H1 (cell line): Measurements from ENCODE around the gene MPZL3.

ENCODE experiments used
- EP300 ChIP-seq, 2 experiments: IDR thresholded peaks; 1 replicate in 1 of 2; 2 replicates in 1 of 2; pipeline ENCODE4 v1.6.1; 2011 to 2012; ENCODE audit warnings: low read depth in 2 of 2, low read length in 2 of 2, mild to moderate bottlenecking in 2 of 2, borderline replicate concordance in 1 of 2, inconsistent platforms in 1 of 2, moderate library complexity in 1 of 2
- FOSL1 ChIP-seq: IDR thresholded peaks from 2 replicates; pipeline ENCODE4 v1.6.1; 2011; ENCODE audit warnings: mild to moderate bottlenecking, low read depth, low read length, moderate library complexity; ENCODE audit not compliant: insufficient read depth
- RFX5 ChIP-seq: IDR thresholded peaks from 2 replicates; pipeline ENCODE4 v1.6.1; 2011; ENCODE audit warnings: low read depth, low read length, improper control_type of control experiment, borderline replicate concordance
- USF2 ChIP-seq: IDR thresholded peaks from 2 replicates; pipeline ENCODE4 v1.6.1; 2011; ENCODE audit warnings: low read length, improper control_type of control experiment
- TF ChIP-seq, protein P1 (sequence below), 3 experiments: IDR thresholded peaks; 1 replicate in 2 of 3; 2 replicates in 1 of 3; pipeline versions ENCODE4 v1.5.1 to v1.6.1; 2011; ENCODE audit warnings: low read length in 3 of 3, mild to moderate bottlenecking in 3 of 3, inconsistent platforms in 2 of 3, low read depth in 1 of 3, moderate library complexity in 1 of 3; ENCODE audit not compliant: insufficient read depth in 1 of 3; ENCODE audit errors: control extremely low read depth in 1 of 3

DNA sequence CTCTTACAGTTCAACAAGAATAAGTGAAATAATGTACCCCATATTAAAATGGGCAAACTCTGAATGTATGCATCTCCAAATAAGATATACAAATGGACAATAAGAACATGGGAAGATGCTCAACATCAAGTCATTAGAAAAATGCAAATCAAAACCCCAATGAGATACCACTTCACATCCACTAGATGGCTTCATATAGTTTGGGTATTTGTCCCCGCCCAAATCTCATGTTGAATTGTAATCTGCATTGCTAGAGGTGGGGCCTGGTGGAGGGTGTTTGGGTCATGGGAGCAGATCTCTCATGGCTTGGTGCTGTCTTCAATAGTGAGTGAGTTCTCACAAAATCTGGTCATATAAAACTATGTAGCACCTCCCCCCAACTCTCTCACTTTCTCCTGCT lies 6.2 kb upstream of the MPZL3 start:
- TF ChIP-seq RFX5: no peak
- TF ChIP-seq FOSL1: no peak
- no peak for TF ChIP-seq EP300 (IDR thresholded peaks at IDR 0.05; ENCODE audit: borderline replicate concordance in 1 of 2, low read depth in 2 of 2, low read length in 2 of 2)
- no peak for TF ChIP-seq USF2
- TF ChIP-seq, protein P1, sequence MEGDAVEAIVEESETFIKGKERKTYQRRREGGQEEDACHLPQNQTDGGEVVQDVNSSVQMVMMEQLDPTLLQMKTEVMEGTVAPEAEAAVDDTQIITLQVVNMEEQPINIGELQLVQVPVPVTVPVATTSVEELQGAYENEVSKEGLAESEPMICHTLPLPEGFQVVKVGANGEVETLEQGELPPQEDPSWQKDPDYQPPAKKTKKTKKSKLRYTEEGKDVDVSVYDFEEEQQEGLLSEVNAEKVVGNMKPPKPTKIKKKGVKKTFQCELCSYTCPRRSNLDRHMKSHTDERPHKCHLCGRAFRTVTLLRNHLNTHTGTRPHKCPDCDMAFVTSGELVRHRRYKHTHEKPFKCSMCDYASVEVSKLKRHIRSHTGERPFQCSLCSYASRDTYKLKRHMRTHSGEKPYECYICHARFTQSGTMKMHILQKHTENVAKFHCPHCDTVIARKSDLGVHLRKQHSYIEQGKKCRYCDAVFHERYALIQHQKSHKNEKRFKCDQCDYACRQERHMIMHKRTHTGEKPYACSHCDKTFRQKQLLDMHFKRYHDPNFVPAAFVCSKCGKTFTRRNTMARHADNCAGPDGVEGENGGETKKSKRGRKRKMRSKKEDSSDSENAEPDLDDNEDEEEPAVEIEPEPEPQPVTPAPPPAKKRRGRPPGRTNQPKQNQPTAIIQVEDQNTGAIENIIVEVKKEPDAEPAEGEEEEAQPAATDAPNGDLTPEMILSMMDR (IDR thresholded peaks at IDR 0.05; ENCODE audit: control extremely low read depth in 1 of 3, insufficient read depth in 1 of 3, low read depth in 1 of 3, low read length in 3 of 3): peak in 2 of 3 experiments; percentile 11 to 41; a peak in 2 of 4 replicates
